Retinal pigment epithelial cell (primary cell): Measurements from ENCODE around the gene SAP30BP.

Experiments
- DNase-seq: peaks from one replicate; pipeline ENCODE4 v3.0.0-alpha.2; 2010; ENCODE audit warnings: low read depth
- H3K4me3 ChIP-seq: 2 replicates; pipeline ENCODE4 v1.5.1; 2011; ENCODE audit warnings: mild to moderate bottlenecking, low read length, control low read depth, moderate library complexity
- CTCF ChIP-seq: conservative IDR thresholded peaks from 2 replicates; pipeline ENCODE4 v1.5.1; 2011; ENCODE audit warnings: low read depth, low read length, control low read depth, inconsistent platforms

SAP30BP gene

GRCh38 chr17:75698659-75699058, 31.5 kb downstream of the SAP30BP start:
- H3K4me3 ChIP-seq, result no peak overlapping the region
- no peak for DNase-seq
- no peak for TF ChIP-seq CTCF

- no peak for TF ChIP-seq CTCF
- H3K4me3 ChIP-seq, result no peak overlapping the region
- no peak for DNase-seq
Observed at GRCh38 chr17:75701288-75701687, 34.1 kb downstream of the SAP30BP start.

- TF ChIP-seq CTCF, result no peak
- DNase-seq, result no peak
Observed at GRCh38 chr17:75703191-75703590, 36.1 kb downstream of the SAP30BP start.

GRCh38 chr17:75703591-75703990, 36.5 kb downstream of the SAP30BP start:
- H3K4me3 ChIP-seq, result no peak overlapping the region
- no peak for TF ChIP-seq CTCF
- DNase-seq, result no peak

More at GRCh38 chr17:75703191-75703590, 36.1 kb downstream of the SAP30BP start:
- no peak overlapping the region for H3K4me3 ChIP-seq

GRCh38 chr17:75704963-75705875, 38.1 kb downstream of the SAP30BP start:
- TF ChIP-seq CTCF, result no peak
- no peak for DNase-seq
- no peak overlapping the region for H3K4me3 ChIP-seq

GRCh38 chr17:75706042-75706728, 39.0 kb downstream of the SAP30BP start:
- no peak for DNase-seq
- TF ChIP-seq CTCF, result no peak
- no peak overlapping the region for H3K4me3 ChIP-seq
